HAP-1 (cell line): ENCODE measurements around the gene CLDN6.
A peak's percentile ranks its signal among the peaks of the same experiment; 100 is the strongest.

Experiments used
- DNase-seq, 2 experiments: peaks; one replicate each; pipeline ENCODE4 v3.0.0-alpha.2; 2016 to 2020; ENCODE audit warnings: low spot score in 2 of 2
- H3K27me3 ChIP-seq: fragments of 250-450 bp; sonication (Bioruptor Pico); 2 replicates; pipeline ENCODE4 v1.5.1; 2020; ENCODE audit warnings: low read depth, mild to moderate bottlenecking, moderate library complexity
- H3K36me3 ChIP-seq: fragments of 250-450 bp; sonication (Bioruptor Pico); replicated peaks from 2 replicates; pipeline ENCODE4 v1.5.1; 2020; ENCODE audit warnings: mild to moderate bottlenecking
- H3K4me1 ChIP-seq: fragments of 250-450 bp; sonication (Bioruptor Pico); 2 replicates; pipeline ENCODE4 v1.5.1; 2020; ENCODE audit warnings: mild to moderate bottlenecking
- H3K4me3 ChIP-seq: fragments of 250-450 bp; sonication (Bioruptor Pico); 2 replicates; pipeline ENCODE4 v1.5.1; 2020; ENCODE audit warnings: mild to moderate bottlenecking, moderate library complexity
- H3K9me3 ChIP-seq: fragments of 250-450 bp; sonication (Bioruptor Pico); 2 replicates; pipeline ENCODE4 v1.5.1; 2020; ENCODE audit warnings: mild to moderate bottlenecking, moderate library complexity
- in situ Hi-C: fragments of 300-500 bp; cut with MboI; formaldehyde crosslinking; loops from 3 replicates; pipeline ENCODE4 v1.14.3; 2020; ENCODE audit warnings: low sequenced_read_pairs, inconsistent platforms, mixed read lengths

CLDN6 gene

GRCh38 chr16:3045758-3046640, 28.0 kb upstream of the CLDN6 start, which contains the start of gene MMP25:
Gene MMP25, plus strand, starts transcription at chr16:3046561. Its CDS starts 357 bp downstream, at chr16:3046918.
- Histone ChIP-seq H3K9me3 (no peaks in the 10 kb centered on the region), H3K4me3 (peak within 1 kb of the TSS; percentile 48), H3K27me3 (peaks cover 4% of the 10 kb centered on the region; the same call in 1 of the 2 replicates), H3K4me1 (peaks cover 2% of the 10 kb centered on the region; the same call in 1 of the 2 replicates), H3K36me3 (no peaks in the 10 kb centered on the region)
- DNase-seq = peak in 1 of 2 experiments; percentile 47
- in situ Hi-C loops = no loop called here

- peaks cover 2% of the 10 kb centered on the region; the same call in 1 of the 2 replicates for H3K4me1 ChIP-seq
- H3K36me3 ChIP-seq = no peaks in the 10 kb centered on the region
- in situ Hi-C loops = no loop called here
- no peaks in the 10 kb centered on the region for H3K9me3 ChIP-seq
- peaks cover 4% of the 10 kb centered on the region; the same call in 1 of the 2 replicates for H3K27me3 ChIP-seq
- H3K4me3 ChIP-seq = no peak overlapping the region
- DNase-seq = no peak
Measured at GRCh38 chr16:3044708-3045107, 26.7 kb upstream of the CLDN6 start.

GRCh38 chr16:3042376-3042775, 24.4 kb upstream of the CLDN6 start:
- Histone ChIP-seq H3K27me3 (peaks cover 26% of the 10 kb centered on the region), H3K4me1 (peaks cover 2% of the 10 kb centered on the region; the same call in 1 of the 2 replicates), H3K4me3 (no peak overlapping the region), H3K36me3 (no peaks in the 10 kb centered on the region), H3K9me3 (no peaks in the 10 kb centered on the region)
- in situ Hi-C loops = no loop called here
- DNase-seq = no peak

DNA sequence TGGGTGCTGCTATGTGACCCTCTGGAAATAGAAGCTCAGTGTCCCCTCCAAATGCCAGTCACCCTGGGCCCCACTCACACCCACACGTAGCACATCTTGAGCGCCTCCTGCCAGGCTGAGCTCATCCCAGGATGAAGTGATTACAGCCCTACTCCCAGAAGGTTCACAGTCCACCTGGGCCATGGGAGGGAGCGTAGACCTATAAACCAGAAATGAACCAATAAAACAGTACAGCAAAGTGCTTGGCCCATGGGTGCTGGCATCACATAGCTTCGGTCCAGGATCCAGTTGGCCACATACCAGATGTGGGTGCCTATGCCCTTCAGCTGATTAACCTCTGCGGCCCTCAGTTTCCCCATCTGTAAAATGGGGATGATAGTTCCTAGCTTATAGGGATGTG, 20.9 kb upstream of the CLDN6 start:
- no peak for DNase-seq
- peaks cover 55% of the 10 kb centered on the region for H3K27me3 ChIP-seq
- no peak overlapping the region for H3K4me3 ChIP-seq
- in situ Hi-C loops = no loop called here
- no peaks in the 10 kb centered on the region for H3K4me1 ChIP-seq
- no peaks in the 10 kb centered on the region for H3K9me3 ChIP-seq
- no peaks in the 10 kb centered on the region for H3K36me3 ChIP-seq

- no peaks in the 10 kb centered on the region for H3K36me3 ChIP-seq
- H3K9me3 ChIP-seq = no peaks in the 10 kb centered on the region
- no peak for DNase-seq
- in situ Hi-C loops = no loop called here
- H3K4me3 ChIP-seq = no peak overlapping the region
- H3K27me3 ChIP-seq = peaks cover 61% of the 10 kb centered on the region
- H3K4me1 ChIP-seq = no peaks in the 10 kb centered on the region
Measured at GRCh38 chr16:3038256-3038655, 20.3 kb upstream of the CLDN6 start.

GRCh38 chr16:3036726-3037315, 18.8 kb upstream of the CLDN6 start, which contains the start of gene BICDL2:
Gene BICDL2, minus strand, starts transcription at chr16:3036944. Its CDS starts 1,448 bp downstream, at chr16:3035496.
- H3K27me3 ChIP-seq = peaks cover 76% of the 10 kb centered on the region
- no peaks in the 10 kb centered on the region for H3K36me3 ChIP-seq
- in situ Hi-C loops = no loop called here
- no peak within 1 kb of the TSS for H3K4me3 ChIP-seq
- no peaks in the 10 kb centered on the region; the same call in 1 of the 2 replicates for H3K9me3 ChIP-seq
- H3K4me1 ChIP-seq = no peaks in the 10 kb centered on the region
- DNase-seq = no peak

DNA sequence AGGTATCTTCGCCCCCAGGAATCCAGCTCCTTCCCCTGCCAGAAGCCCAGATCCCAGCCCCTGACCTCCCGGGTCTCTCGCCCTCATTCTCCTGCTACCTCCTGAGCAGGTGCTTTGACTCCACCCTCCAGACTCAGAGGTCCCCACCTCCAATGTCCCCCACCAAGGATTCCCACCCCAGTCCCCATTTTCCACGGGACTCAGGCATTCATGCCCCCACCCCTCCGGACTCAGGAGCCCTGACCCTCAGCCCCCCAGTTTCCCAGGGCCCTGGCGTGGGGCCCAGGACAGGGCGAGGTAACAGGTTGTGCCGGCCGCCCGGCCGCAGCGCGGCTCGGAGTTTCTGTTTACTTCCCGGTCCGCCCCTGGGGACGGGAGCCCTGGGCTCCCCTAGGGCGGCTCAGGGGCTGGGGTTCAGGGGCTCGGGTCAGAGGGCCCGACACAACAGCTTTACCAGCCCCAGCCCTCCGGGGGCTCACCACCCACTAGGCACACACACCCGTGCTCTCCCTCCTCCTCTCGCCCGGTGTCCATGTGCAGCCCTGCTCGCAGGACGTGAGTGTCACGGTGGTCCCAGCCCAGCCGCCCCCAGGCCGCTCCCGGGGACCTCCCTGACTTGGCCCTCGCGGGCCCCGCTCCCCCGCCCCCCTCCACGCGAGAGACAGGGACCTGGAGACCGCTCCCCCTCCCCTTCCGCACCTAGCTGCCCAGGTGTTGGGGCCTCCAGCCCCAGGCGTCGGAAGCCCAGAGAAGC, 18.2 kb upstream of the CLDN6 start:
- Histone ChIP-seq H3K27me3 (peaks cover 76% of the 10 kb centered on the region), H3K4me1 (no peaks in the 10 kb centered on the region), H3K4me3 (no peak overlapping the region), H3K36me3 (no peaks in the 10 kb centered on the region), H3K9me3 (no peaks in the 10 kb centered on the region; the same call in 1 of the 2 replicates)
- DNase-seq = no peak
- in situ Hi-C loops = no loop called here

DNA sequence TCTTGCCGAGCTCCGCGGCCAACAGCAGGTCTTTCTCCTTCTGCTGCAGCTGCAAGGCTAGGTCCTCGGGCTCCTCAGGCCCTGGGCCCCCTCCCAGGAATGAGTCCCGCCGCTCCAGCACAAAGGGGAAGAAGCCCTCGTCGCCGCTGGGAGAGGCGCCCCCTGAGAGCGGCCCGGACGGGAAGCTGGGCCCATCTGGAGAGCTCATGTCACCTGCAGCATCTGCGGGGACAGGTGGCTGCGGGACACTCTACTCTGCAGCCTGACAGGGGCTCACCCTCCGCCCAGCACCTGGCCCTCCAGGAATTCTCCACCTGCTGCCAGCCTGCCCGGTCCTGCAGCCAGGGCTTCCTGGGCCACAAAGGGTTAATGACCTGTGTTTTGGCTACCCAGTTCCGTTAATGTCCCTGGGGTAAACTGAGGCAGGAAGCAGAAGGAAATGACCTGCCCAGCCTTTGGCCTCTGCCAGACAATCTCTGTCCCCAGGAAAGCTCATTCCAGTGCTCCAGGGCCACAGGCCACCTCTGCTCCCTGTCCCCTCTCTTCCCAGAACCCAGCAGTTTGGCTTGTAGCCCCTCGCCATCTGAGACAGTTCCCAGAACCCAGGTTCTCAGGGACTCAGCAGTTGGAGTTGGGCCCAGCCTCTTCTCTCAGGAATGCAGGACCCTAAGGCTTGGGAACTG, 17.4 kb upstream of the CLDN6 start:
- Histone ChIP-seq H3K27me3 (peaks cover 80% of the 10 kb centered on the region), H3K36me3 (no peaks in the 10 kb centered on the region), H3K4me3 (no peak overlapping the region), H3K4me1 (no peaks in the 10 kb centered on the region), H3K9me3 (no peaks in the 10 kb centered on the region; the same call in 1 of the 2 replicates)
- in situ Hi-C loops = no loop called here
- DNase-seq = no peak

DNA sequence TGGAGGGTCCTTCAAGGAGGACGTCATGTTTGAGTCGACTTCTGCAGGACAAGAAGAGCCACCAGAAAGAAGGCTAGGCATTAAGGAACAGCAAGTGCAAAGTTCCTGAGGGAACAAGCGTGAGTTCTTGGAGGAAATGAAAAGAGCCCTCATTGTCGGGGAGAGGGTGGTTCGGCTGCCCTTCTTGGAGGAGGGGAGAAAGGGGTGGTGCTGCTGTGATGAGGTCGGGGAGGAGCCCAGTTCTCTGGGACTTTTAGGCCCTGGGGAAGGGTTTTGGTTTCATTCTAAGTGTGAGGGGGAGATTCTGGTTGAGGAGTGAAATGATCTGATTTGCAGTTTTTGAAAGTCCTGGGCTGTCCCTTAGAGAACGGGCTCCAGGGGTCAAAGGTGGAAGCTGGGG, 14.6 kb upstream of the CLDN6 start:
- peaks cover 80% of the 10 kb centered on the region for H3K27me3 ChIP-seq
- H3K4me3 ChIP-seq = no peak overlapping the region
- in situ Hi-C loops = no loop called here
- no peaks in the 10 kb centered on the region for H3K36me3 ChIP-seq
- no peak for DNase-seq
- H3K9me3 ChIP-seq = no peaks in the 10 kb centered on the region; the same call in 1 of the 2 replicates
- H3K4me1 ChIP-seq = peaks cover 3% of the 10 kb centered on the region; the same call in 1 of the 2 replicates

GRCh38 chr16:3030222-3031212, 12.5 kb upstream of the CLDN6 start:
- H3K9me3 ChIP-seq = no peaks in the 10 kb centered on the region; the same call in 1 of the 2 replicates
- peaks cover 19% of the 10 kb centered on the region for H3K36me3 ChIP-seq
- peaks cover 3% of the 10 kb centered on the region; the same call in 1 of the 2 replicates for H3K4me1 ChIP-seq
- no peak for DNase-seq
- peaks cover 59% of the 10 kb centered on the region for H3K27me3 ChIP-seq
- no peak overlapping the region for H3K4me3 ChIP-seq
- in situ Hi-C loops = no loop called here

GRCh38 chr16:3029491-3030221, 11.7 kb upstream of the CLDN6 start:
- H3K27me3 ChIP-seq = peaks cover 52% of the 10 kb centered on the region
- H3K4me1 ChIP-seq = peaks cover 3% of the 10 kb centered on the region; the same call in 1 of the 2 replicates
- in situ Hi-C loops = no loop called here
- peak in 1 of 2 experiments; percentile 46 for DNase-seq
- H3K36me3 ChIP-seq = peaks cover 19% of the 10 kb centered on the region
- no peaks in the 10 kb centered on the region; the same call in 1 of the 2 replicates for H3K9me3 ChIP-seq
- no peak overlapping the region for H3K4me3 ChIP-seq
